Measurements from ENCODE around the gene SLC14A1. TPM values are rescaled to one million over a fixed set of nuclear protein-coding genes. Genes with fewer than 3 reads are reported as not detected.

Gene SLC14A1
- total and polyA plus RNA-seq, 10 donors = 3.4 to 26.0 (median 9.2) TPM

GRCh38 chr18:45738660-45739059 lies 14.7 kb downstream of the SLC14A1 start:
- no peak for TF ChIP-seq POLR2AphosphoS5 (IDR thresholded peaks at IDR 0.05)
- no peak for TF ChIP-seq POLR2A (IDR thresholded peaks at IDR 0.05)
- TF ChIP-seq CTCF (IDR thresholded peaks at IDR 0.05 in 8 of 11, conservative IDR thresholded peaks at IDR 0.05 in 3 of 11) = no peak
- Histone ChIP-seq H3K9me3 (no peaks in the 10 kb centered on the region), H3K27me3 (replicated peaks in 1 of 7) (no peaks in the 10 kb centered on the region), H3K4me1 (no peaks in the 10 kb centered on the region), H3K36me3 (no peaks in the 10 kb centered on the region), H3K4me3 (no peak overlapping the region), H3K27ac (no peak overlapping the region)
- no peak for DNase-seq
- intact Hi-C loops (cut with DNase I; ENCODE audit: low total_unique reads) = no loop called here

- Histone ChIP-seq H3K27ac (no peak overlapping the region), H3K27me3 (replicated peaks in 1 of 7) (no peaks in the 10 kb centered on the region), H3K9me3 (no peaks in the 10 kb centered on the region), H3K4me3 (no peak overlapping the region), H3K4me1 (no peaks in the 10 kb centered on the region), H3K36me3 (no peaks in the 10 kb centered on the region)
- WGBS, 5 donors = 75 to 90% (median 87%) methylated on average over 3 of the region's 3 CpGs
- DNase-seq = no peak
- intact Hi-C loops (cut with DNase I; ENCODE audit: low total_unique reads) = no loop called here
- TF ChIP-seq POLR2AphosphoS5 (IDR thresholded peaks at IDR 0.05) (no peak), CTCF (IDR thresholded peaks at IDR 0.05 in 8 of 11, conservative IDR thresholded peaks at IDR 0.05 in 3 of 11) (no peak), POLR2A (IDR thresholded peaks at IDR 0.05) (no peak)
These were observed 15.3 kb downstream of the SLC14A1 start for GRCh38 chr18:45739268-45739667.

GRCh38 chr18:45739848-45740247 lies 15.9 kb downstream of the SLC14A1 start:
- 79 to 100% (median 83%) methylated on average over 3 of the region's 3 CpGs for WGBS, 5 donors

GRCh38 chr18:45741056-45741455 lies 17.1 kb downstream of the SLC14A1 start:
- intact Hi-C loops (cut with DNase I; ENCODE audit: low total_unique reads) = no loop called here
- no peak overlapping the region for H3K4me3 ChIP-seq
- peaks cover 0 to 9% (median 0%) of the 10 kb centered on the region in 6 donors for H3K4me1 ChIP-seq
- 83 to 94% (median 90%) methylated on average over 3 of the region's 3 CpGs for WGBS, 5 donors
- no peak for DNase-seq
- H3K36me3 ChIP-seq = no peaks in the 10 kb centered on the region
- no peak overlapping the region for H3K27ac ChIP-seq
- no peaks in the 10 kb centered on the region for H3K27me3 ChIP-seq (replicated peaks in 1 of 7)
- TF ChIP-seq POLR2A (IDR thresholded peaks at IDR 0.05) (no peak), POLR2AphosphoS5 (IDR thresholded peaks at IDR 0.05) (no peak), CTCF (IDR thresholded peaks at IDR 0.05 in 8 of 11, conservative IDR thresholded peaks at IDR 0.05 in 3 of 11) (no peak)
- no peaks in the 10 kb centered on the region for H3K9me3 ChIP-seq

More at GRCh38 chr18:45739848-45740247, 15.9 kb downstream of the SLC14A1 start:
- Histone ChIP-seq H3K9me3 (no peaks in the 10 kb centered on the region), H3K36me3 (no peaks in the 10 kb centered on the region), H3K4me3 (no peak overlapping the region), H3K4me1 (no peaks in the 10 kb centered on the region), H3K27me3 (replicated peaks in 1 of 7) (no peaks in the 10 kb centered on the region), H3K27ac (no peak overlapping the region)
- intact Hi-C loops (cut with DNase I; ENCODE audit: low total_unique reads) = no loop called here
- DNase-seq = no peak
- TF ChIP-seq CTCF (IDR thresholded peaks at IDR 0.05 in 8 of 11, conservative IDR thresholded peaks at IDR 0.05 in 3 of 11) = no peak
- TF ChIP-seq POLR2AphosphoS5 (IDR thresholded peaks at IDR 0.05) = no peak
- no peak for TF ChIP-seq POLR2A (IDR thresholded peaks at IDR 0.05)
